ENCODE data around the gene ADCY5.
"Not testable (repeated sequence)": the region's sequence is repeated elsewhere in the genome, so short reads cannot be mapped to it uniquely, and the experiment has no call there.

ADCY5 gene

DNA sequence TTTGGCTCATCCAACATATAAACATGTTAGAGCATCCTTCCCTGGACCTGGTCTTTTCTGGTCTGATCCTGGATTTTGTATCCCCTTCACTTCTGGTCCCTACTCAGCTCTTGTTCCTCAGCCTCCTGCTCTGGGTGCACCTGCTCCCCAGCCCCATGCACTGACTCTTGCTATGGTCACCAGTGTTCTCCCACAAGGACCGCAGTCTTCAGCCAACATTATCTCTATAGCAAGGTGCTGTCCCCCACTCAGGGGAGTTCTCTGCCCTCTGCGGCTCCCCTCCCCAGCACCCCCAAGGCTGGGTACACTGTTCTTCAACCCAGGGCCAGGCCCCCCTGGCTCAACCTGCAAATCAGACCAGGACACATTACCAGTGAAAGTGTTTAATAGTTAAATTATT is 167.0 kb downstream of the ADCY5 start:
- DNase-seq = no peak

DNA sequence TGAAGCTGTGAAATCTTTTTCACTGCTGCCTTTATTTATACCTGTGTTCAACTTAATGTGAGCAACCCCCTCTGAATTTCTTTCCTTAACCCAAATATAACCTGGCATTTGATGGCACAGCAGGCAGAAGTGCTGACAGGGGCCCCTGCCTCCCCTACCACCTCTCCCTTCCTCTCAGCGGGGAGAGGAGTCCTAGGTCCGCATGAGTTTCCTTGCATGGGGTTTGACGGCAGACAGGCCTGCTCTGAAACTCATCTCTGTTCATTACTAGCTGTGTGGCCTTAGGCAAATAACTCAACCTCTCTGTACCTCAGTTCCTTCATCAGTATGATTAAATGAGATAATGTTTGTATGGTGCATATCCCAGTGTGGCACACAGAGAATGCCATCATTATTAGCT is 167.5 kb downstream of the ADCY5 start:
- DNase-seq = no peak

DNA sequence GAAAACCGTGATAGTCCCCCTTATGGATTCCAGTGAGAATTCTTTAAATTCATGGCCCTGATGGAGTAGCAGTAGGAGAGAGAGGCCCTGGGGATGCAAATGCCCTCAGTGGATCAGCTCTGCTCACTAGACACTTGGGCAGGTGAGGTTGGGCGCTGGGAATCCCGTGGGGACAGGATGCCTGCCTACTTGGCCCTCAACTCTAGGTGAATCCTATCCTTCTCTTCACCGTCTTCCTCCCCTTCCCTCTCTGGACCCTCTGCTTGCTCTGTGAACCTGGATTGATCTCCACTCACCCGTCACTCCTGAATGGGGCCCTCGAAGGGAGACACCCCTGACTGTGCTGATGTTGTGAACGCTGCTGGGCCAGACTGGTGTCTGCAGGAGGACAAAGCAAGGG is 169.8 kb downstream of the ADCY5 start:
- DNase-seq = no peak

DNA sequence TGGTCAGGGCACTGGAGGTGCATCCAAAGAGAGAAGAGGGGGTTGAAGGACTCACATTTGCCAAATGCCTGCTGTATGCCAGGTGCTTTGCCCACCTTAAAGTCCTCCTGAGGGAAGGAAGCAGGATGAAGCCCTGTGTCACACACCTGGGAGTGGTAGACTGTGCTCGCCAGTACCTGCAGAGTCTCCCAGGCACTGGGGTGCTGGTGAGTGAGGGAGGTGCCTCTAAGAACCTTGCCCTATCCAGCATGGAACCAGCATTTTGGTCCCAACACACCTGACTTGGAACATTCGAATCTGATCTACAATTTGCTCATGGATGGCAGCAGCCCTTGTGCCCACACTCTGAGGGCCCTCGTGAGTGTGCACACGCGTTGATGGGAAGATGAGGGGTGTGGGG is 170.4 kb downstream of the ADCY5 start:
- no peak for DNase-seq

DNA sequence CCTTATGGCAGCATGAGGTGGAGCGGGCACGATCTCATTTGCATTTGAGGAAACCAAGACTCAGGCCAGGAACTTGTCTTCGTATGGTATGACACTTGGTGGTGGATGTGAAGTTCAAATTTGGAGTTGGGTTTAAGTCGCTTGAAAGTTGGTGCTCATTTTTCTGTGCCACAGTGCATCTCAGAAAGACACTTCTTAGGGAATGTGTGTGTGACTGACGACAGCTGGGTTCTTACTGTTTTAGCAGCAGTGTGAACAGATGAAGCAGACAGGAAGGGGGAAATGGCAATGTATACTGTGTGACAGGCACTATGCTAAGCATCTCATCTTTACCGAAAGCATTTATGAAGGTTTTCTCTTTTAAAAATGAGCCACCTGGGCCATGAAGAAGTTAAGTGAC is 171.8 kb downstream of the ADCY5 start:
- no peak for DNase-seq

DNA sequence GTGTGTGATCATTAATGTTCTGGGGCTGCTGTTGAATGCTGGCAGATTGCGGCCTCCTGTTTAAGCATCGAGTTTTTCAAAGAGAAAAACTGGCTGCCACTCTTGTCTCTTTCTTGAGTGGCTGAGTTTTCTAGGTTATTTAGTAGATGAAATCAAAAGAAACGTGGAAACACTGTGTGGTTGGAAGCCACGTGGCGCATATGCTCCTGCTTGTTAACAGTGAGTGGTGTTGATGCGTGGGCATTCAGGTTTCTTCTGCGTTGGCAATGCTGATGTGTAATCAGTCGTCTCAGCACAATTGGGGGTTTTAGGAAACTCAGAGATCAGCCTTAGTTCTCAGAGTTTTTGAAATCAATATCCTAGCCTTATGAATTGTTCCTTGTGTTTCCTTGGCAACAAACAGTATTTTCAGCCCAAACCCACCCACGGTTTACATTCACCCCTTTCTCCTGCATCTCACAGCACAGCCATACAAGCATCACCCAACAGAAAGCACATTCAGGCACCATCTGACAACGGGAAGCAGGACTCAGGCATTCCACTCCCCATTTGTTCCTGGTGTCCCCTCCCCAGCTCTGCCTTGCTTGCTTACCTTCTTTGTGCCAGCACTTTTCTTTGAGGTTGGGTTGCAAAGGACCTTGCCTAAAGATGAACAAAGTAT is 172.4 kb downstream of the ADCY5 start:
- no peak for DNase-seq

DNA sequence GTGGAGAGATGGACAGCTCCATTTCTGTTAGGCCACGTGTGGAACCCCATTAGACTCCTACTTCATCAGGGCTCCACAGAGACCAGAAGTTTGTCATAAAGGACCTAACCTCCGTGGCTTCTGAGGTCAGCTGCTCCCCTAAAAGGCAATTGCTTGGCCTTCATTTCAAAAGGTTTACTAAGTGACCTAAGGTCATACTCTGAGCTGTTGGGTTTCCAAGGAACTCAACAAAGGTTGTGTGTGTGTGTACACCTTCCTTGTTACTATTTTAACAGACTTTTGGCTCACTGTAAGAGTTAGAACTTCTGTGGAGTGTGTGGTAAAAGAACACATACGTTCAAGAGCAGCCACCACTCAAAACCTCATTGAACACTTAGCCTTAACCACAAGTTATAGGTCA is 173.2 kb downstream of the ADCY5 start:
- DNase-seq = no peak

DNA sequence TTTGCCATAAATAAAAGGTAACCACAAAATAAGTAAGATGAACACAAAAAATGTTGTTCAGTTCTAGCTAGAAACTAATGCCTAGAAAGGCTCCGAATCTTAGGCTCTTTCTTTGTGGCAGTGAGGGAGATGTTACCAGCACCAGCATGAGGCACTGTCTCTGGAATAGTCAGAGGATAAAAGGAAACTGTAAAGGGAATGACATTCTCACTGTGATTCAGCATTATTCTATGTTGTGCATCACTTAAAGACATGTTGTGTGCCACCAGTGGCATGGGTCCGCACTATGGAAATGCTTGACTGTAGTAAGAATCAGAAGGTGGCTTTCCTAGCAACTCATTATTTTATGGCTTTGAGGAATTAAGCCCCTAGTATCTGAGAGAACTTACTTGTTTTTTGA is 176.3 kb downstream of the ADCY5 start:
- DNase-seq = no peak

DNA sequence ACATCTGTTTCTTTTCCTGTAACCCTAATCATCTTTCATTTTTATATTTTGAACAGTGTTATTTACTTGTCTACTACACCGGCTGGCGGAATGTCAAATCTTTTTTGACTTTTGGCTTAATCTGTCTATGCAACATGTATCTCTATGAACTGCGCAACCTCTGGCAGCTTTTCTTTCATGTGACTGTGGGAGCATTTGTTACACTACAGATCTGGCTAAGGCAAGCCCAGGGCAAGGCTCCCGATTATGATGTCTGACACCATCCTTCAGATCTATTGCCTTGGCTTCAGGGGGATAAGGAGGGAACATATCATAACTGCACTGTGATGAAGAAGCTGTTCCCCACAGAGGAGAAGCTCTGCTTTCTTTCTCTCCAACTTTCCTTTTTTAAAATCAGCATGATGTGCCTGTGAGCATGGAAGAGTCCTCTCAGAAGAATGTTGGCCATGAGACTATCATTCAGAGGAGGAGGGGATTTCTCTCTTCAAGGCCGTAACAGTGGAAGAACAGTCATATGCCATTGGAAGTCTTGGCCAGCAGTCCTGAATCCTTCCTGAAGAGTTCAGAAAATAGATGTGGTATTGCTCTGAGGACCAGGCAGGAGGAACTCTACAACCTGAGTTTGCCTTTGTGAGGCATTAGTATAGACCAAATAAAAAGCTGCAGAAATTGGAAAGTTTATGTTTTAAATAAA is 177.3 kb downstream of the ADCY5 start:
- DNase-seq = no peak

DNA sequence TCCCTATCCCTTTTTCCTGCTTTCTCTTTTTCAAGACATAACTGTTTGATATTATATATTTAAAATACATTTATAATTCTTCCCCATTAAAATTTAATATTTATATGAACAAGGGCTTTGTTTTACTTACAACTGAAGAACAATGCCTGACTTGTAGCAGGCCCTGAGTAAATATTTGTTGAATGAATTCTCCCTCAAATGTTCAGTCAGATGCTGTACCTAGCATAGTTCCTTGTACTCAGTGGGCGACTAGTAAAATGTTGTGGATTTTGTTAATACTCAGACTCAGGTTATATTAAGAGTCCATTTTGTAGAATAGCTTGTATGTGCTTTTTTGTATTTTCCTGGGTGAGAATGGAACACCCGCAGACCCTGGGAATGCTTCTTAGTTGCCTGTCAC is 178.1 kb downstream of the ADCY5 start:
- DNase-seq = no peak

DNA sequence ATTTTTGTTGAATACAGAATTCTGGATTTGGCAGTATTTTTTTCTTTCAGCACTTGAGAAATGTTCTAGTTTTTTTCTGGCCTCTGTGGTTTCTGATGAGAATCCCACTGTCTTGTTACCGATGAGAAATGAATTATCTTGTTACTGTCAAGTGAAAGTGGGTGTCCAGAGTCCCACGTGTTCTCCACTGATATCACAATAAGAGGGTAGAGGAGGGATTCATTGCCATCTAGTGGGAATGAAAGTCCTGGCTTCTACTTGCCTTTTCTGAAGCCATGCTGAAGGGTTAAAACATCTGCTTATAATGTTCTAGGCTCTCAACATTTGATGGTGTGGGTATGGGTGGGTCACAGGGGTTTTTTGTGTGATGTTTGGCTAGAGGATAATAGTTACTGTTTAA is 181.1 kb downstream of the ADCY5 start:
- no peak for DNase-seq

DNA sequence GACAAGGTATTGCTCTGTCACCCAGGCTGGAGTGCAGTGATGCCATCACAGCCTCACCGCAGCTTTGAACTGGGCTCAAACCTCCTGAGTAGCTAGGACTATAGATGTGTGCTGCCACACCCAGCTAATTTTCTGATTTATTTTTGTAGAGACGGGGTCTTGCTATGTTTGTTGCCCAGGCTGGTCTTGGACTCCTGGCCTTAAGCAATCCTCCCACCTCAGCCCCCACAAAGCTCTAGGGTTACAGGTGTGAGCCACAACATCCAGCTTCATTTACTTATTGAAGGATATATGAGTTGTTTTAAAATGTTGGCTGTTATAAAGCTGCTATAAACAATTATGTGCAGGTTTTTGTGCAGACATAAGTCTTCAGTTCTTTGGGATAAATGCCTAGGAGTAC is 184.9 kb downstream of the ADCY5 start:
- no peak for DNase-seq

DNA sequence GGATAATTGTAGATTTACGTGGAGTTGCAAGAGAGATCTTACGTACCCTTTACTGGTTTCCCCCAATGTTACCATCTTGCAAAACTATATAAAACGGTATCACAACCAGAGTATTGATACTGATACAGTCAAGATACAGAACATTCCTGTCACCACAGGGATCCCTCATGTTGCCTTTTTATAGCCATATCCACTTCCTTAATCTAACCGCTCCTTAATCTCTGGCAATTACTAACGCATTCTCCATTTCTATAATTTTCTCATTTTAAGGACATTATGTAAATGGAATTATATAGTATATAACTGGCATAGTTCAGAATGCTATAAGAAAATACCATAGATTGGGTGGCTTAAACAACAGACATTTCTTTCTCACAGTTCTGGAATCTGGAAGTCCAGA is 186.0 kb downstream of the ADCY5 start:
- no peak for DNase-seq

DNA sequence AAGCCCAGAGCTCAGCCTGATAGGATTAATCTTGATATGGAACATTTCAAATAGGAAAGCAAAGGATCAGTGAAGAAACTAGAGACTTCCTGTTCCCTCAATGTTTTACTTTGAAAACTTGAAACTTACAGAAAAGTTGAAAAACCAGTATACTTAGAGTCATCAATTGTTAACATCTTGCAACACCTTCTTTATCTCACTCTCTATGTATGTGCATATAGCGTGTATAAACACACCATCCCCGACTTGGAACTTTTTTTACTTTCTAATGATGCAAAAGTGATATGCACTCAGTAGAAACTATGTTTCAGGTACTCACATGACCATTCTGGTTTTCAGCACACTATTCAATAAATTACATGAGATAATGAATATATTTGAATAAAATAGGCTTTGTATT is 186.7 kb downstream of the ADCY5 start:
- DNase-seq = no peak

DNA sequence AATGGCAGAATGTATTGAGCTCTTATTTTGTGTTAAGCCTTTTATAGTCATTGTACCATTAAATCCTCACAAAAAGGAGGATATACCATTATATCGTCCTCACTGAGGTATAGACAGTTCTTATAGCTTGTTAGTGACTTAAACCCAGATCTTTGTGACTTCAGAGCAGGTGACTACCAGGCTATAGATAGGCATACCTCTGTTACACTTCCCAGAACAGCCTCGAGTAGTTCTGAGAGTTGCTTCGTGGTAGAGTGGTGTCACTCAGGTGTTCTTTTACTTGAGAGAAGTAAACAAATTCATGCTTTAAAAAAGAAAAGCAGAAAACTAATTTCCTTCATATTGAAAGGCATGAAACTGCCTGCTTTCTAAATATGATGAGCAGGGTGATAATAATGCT is 187.2 kb downstream of the ADCY5 start:
- DNase-seq = no peak

DNA sequence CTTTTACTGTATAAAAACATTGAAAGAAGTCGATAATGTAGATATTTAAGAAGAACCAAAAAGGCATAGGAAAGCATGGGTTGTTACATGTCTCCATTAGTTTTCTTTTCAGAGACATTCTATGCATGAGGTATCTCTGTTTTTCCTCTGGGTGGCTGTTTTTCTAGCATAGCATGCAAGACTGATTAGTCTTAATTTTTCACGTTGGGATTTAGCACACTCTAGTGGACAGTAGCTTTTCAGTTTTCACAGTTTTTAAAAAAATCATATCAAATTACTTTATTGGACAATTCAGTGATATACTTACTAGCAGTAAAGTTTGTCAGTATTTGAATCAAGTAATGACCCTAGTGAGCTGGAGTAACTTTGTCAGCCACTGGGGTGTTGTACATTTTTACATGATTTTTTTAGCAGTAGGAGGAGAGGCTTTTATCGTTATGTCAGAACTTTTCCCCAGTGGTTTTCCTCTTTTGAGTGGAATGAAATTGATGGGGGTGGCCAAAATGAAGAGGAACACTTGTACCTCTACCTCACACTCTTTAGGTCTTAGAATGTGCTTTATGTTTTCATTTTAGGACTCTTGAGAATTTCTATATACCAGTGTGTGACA is 190.0 kb downstream of the ADCY5 start:
- no peak for DNase-seq

DNA sequence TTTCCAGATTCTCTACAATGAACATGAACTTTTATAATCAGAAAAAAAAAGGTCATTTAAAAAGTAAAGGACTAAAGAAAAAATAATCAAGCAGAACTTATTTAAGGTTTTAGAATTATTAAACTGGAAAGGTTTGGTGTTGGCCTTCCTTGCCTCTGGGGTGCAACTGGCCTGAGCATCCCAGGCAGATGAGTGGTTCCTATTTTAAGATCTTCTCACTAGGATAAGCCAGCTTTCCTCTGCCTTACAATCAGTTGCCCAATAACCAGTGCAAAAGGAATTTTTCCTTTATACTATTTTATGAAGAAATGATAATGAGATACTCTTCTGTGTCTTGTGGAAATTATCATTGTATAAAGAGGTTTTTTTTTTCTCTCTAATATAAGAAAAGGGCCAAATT is 190.5 kb downstream of the ADCY5 start:
- DNase-seq = no peak

DNA sequence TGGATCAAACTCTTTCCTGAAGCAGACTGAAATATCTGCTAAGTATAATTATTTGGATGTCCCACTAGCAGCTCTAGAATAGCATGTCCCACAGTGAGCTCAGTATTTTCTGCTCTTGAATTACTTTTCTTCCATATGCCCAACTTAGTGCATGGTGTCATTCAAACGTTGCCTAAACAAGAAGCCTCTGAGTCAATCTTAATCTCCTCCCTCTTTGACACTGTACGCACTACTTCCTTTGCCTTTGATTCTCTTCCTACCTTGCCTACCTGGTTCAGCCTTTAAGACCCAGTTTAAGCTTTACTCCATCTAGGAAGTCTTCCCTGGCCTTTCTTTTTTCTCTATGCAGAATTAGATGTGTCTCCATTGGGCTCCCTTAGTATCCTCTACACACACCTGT is 192.6 kb downstream of the ADCY5 start:
- DNase-seq = no peak

DNA sequence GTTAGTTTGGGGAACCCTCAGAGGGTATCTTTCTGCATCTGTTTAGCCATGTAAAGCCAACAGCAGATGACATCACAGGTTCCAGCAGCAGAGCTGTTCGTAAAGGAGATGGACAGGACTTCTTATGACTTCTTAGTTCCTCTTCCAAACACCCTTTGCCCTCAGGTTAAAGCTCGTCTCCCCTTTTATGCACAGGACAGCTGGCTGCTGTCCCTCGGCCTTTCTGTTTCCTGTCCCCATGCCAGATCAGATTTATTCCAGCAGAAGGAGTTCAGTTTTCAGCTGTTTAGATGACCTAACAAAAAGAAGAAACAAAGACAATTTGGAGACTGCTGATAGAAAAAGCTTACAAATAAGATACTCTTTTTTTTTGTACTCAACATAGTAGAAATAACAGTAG is 202.0 kb downstream of the ADCY5 start:
- no peak for DNase-seq

DNA sequence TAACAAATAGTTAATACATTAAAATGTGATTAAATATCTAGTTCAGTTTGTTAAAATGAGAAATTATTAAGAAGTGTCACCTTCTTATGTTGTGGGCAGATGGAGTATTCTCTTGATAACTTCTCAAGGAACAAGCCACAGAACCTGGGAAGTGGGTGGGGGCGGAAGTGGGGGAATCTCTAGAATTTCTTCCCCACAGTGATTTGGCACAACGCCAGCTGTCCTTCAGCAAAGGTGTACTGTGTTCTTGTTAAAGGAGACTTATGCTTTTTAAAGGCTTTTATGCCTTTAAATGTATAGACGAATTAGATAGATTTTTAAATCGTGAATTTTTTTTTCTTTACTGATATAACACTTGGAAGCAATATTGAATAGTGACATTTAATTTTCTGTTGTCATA is 204.8 kb downstream of the ADCY5 start:
- DNase-seq = no peak

DNA sequence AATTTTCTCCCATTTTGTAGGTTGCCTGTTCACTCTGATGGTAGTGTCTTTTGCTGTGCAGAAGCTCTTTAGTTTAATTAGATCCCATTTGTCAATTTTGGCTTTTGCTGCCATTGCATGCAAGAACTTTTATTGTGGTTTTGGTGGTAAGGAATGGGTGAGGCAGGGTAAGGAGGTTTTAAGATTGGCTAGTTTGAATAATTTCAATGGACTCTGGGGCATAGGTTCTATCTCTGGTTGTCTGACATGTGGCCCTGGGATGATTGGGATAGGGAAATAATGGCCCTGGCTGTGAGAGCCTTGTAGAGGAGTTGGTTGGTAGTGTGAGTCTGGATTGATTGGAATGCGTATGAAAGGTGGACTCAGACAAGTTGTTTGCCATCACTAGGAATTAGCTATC is 209.1 kb downstream of the ADCY5 start:
- DNase-seq = no peak

DNA sequence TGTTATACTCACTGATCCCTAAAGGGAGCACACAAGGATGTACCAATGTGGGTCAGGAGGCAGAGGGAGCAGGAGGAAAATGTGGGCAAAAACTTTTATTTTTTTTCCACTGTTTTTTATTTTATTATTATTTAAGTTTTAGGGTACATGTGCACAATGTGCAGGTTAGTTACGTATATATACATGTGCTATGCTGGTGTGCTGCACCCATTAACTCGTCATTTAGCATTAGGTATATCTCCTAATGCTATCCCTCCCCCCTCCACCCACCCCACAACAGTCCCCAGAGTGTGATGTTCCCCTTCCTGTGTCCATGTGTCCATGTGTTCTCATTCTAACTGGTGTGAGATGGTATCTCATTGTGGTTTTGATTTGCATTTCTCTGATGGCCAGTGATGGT is 209.7 kb downstream of the ADCY5 start:
- DNase-seq = not testable (repeated sequence)

DNA sequence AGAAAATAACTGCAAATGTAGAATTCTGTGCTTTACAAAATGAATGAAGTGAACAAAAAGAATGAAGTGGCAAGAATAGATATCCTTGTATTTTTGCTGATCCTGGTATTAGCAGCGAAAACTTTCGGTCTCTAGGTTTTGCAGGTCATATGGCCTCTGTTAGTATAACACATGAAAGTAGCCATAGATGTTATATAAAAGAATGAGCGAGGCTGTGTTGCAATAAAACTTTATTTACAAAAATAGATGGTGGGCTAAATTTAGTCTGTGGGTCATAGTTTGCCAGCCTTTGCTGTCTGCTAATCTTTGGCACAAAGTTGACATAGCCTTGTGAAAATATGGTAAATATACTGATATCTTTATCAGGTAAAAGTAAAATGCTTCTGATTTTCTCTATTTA is 212.0 kb downstream of the ADCY5 start:
- no peak for DNase-seq

Measured in T1000 (cell line).